Epithelial cell of proximal tubule (primary cell): ENCODE data around the gene PEAK1. TPM values are rescaled to one million over a fixed set of nuclear protein-coding genes. Genes with fewer than 3 reads are reported as not detected.
"Not testable (repeated sequence)": the region's sequence is repeated elsewhere in the genome, so short reads cannot be mapped to it uniquely, and the experiment has no call there.

Source experiments
- DNase-seq: peaks from one replicate; pipeline ENCODE4 v3.0.0-alpha.2; 2011; ENCODE audit warnings: low read depth
- H3K4me3 ChIP-seq: 2 replicates; pipeline ENCODE4 v1.5.1; 2011; ENCODE audit warnings: low read depth, mild to moderate bottlenecking, low read length
- CTCF ChIP-seq: conservative IDR thresholded peaks from 2 replicates; pipeline ENCODE4 v1.5.1; 2012; ENCODE audit warnings: low read depth, mild to moderate bottlenecking, low read length
- total RNA-seq: library from RNA; depleted of rRNA; stranded (reverse); fragments of >200 nt; gene quantifications from 2 replicates; pipeline ENCODE4 v1.2.3, GENCODE V29; 2015

The PEAK1 gene
- total RNA-seq, 1 donor from 2014 or later = 8.1 TPM

GRCh38 chr15:77411619-77411976, 8.3 kb downstream of the PEAK1 start:
- no peak overlapping the region for H3K4me3 ChIP-seq
- no peak for DNase-seq
- no peak for TF ChIP-seq CTCF

- H3K4me3 ChIP-seq = no peak overlapping the region
- no peak for TF ChIP-seq CTCF
- no peak for DNase-seq
These were observed 8.9 kb downstream of the PEAK1 start for GRCh38 chr15:77410701-77411618.

- DNase-seq, H3K4me3 ChIP-seq: not testable (repeated sequence)
These were observed 9.8 kb downstream of the PEAK1 start for GRCh38 chr15:77410157-77410500.

GRCh38 chr15:77409259-77410156, 10.4 kb downstream of the PEAK1 start:
- DNase-seq = no peak
- H3K4me3 ChIP-seq = no peak overlapping the region
- TF ChIP-seq CTCF = no peak

- TF ChIP-seq CTCF = no peak
- DNase-seq = no peak
- H3K4me3 ChIP-seq = no peak overlapping the region
These were observed 13.1 kb downstream of the PEAK1 start for GRCh38 chr15:77406846-77407245.

GRCh38 chr15:77406173-77406759, 13.6 kb downstream of the PEAK1 start:
- H3K4me3 ChIP-seq, DNase-seq: not testable (repeated sequence)

- H3K4me3 ChIP-seq = no peak overlapping the region
- no peak for TF ChIP-seq CTCF
- DNase-seq = no peak
These were observed 17.0 kb downstream of the PEAK1 start for GRCh38 chr15:77402740-77403379.
